HepG2 (cell line): Measurements from ENCODE around the gene UBR3. TPM values are rescaled to one million over a fixed set of nuclear protein-coding genes. Genes with fewer than 3 reads are reported as not detected.

Source experiments
- ATAC-seq: fragments of 200-7000 bp; cut with Tn5 transposase; 3 replicates; pipeline ENCODE4 v1.9.1; 2020; ENCODE audit warnings: mild to moderate bottlenecking, moderate library complexity
- BruUV-seq: library from RNA; stranded (reverse); fragments of 400-500 nt; replicated peaks from 2 replicates; lab custom pipeline; 2021; lab: Mats Ljungman, UMichigan
- CTCF ChIA-PET: fragments of 300-600 bp; formaldehyde crosslinking; extraction: SDS; loops from one replicate; lab custom pipeline; 2021; ENCODE audit warnings: low total read pairs, inconsistent platforms, low intra/inter-chr PET ratio; lab: Yijun Ruan, JAX
- POLR2A ChIA-PET: fragments of 350-600 bp; sonication (Branson Sonifier 250); formaldehyde crosslinking; loops from one replicate; lab custom pipeline; 2020; ENCODE audit warnings: antibody characterized with exemption, inconsistent platforms; lab: Yijun Ruan, JAX
- DNase-seq: peaks from one replicate; pipeline ENCODE4 v3.0.0-alpha.2; 2015; ENCODE audit warnings: low spot score
- FAIRE-seq: peaks from 3 replicates; lab custom pipeline; 2011; peaks lifted over from hg19 to GRCh38; lab: Jason Lieb, UNC
- H2AFZ ChIP-seq: one replicate; pipeline ENCODE4 v1.6.1; 2011; ENCODE audit warnings: low read length, inconsistent platforms
- H3K27ac ChIP-seq: fragments of 300-600 bp; 3 replicates; pipeline ENCODE4 v1.8.0; 2011; ENCODE audit warnings: mixed run types, mild to moderate bottlenecking, mixed read lengths, low read length, inconsistent platforms; ENCODE audit not compliant: insufficient read depth; ENCODE audit errors: extremely low read length
- H3K27me3 ChIP-seq, 2 experiments: fragments of 200-600 bp in 1 of 2; 2 replicates in 1 of 2; 3 replicates in 1 of 2; pipeline versions ENCODE4 v1.6.0 to v1.8.0; 2011; ENCODE audit warnings: low read length in 2 of 2, mild to moderate bottlenecking in 2 of 2, moderate library complexity in 2 of 2, inconsistent platforms in 1 of 2; ENCODE audit not compliant: insufficient read depth in 2 of 2, control insufficient read depth in 1 of 2
- H3K36me3 ChIP-seq, 2 experiments: fragments of 200-600 bp in 1 of 2; replicated peaks in 1 of 2; 2 replicates in 1 of 2; 3 replicates in 1 of 2; pipeline versions ENCODE4 v1.5.1 to v1.8.0; 2011; ENCODE audit warnings: low read length in 2 of 2, inconsistent platforms in 1 of 2; ENCODE audit not compliant: insufficient read depth in 2 of 2, control insufficient read depth in 1 of 2
- H3K4me1 ChIP-seq: 2 replicates; pipeline ENCODE4 v1.5.1; 2012; ENCODE audit warnings: low read length, inconsistent platforms; ENCODE audit not compliant: insufficient read depth
- H3K4me2 ChIP-seq: 2 replicates; pipeline ENCODE4 v1.6.0; 2011; ENCODE audit warnings: low read depth, low read length, inconsistent platforms
- H3K4me3 ChIP-seq, 3 experiments: fragments of 200-600 bp in 1 of 3; sonication (generic), shearing (Covaris generic) in 1 of 3; replicated peaks in 1 of 3; 2 replicates each; pipeline ENCODE4 v1.5.1; 2011 to 2016; ENCODE audit warnings: low read length in 3 of 3, inconsistent platforms in 2 of 3, low read depth in 2 of 3, mild to moderate bottlenecking in 2 of 3, control low read depth in 1 of 3, mixed read lengths in 1 of 3; ENCODE audit not compliant: insufficient read depth in 1 of 3
- H3K79me2 ChIP-seq: one replicate; pipeline ENCODE4 v1.6.1; 2011; ENCODE audit warnings: low read length, inconsistent platforms; ENCODE audit not compliant: insufficient read depth
- H3K9ac ChIP-seq: 2 replicates; pipeline ENCODE4 v1.6.0; 2011; ENCODE audit warnings: mild to moderate bottlenecking, low read depth, low read length, inconsistent platforms; ENCODE audit not compliant: insufficient read depth
- H3K9me3 ChIP-seq: 2 replicates; pipeline ENCODE4 v1.5.1; 2012; ENCODE audit warnings: mild to moderate bottlenecking, low read length
- H4K20me1 ChIP-seq: 2 replicates; pipeline ENCODE4 v1.6.0; 2011; ENCODE audit warnings: inconsistent platforms, mild to moderate bottlenecking, low read length, moderate library complexity; ENCODE audit not compliant: insufficient read depth
- CREM ChIP-seq, 2 experiments: sonication (generic) in 1 of 2; formaldehyde crosslinking in 1 of 2; IDR thresholded peaks; 2 replicates each; pipeline versions ENCODE4 v1.4.0 to v1.6.1; 2016 to 2020; ENCODE audit warnings: antibody characterized with exemption in 1 of 2, mild to moderate bottlenecking in 1 of 2, missing genetic modification reagents in 1 of 2
- EHMT2 ChIP-seq: fragments of 200-600 bp; sonication (generic); IDR thresholded peaks from 2 replicates; pipeline ENCODE4 v1.7.0; 2017; ENCODE audit warnings: antibody characterized with exemption, low read depth, low read length, borderline replicate concordance
- EZH2 ChIP-seq: conservative IDR thresholded peaks from 2 replicates; pipeline ENCODE4 v1.6.1; 2012; ENCODE audit warnings: mild to moderate bottlenecking, low read depth, low read length, moderate library complexity
- GTF2F1 ChIP-seq: fragments of 150-350 bp; IDR thresholded peaks from 2 replicates; pipeline ENCODE4 v1.6.1; 2014; ENCODE audit warnings: low read length
- KMT2A ChIP-seq: sonication (generic); formaldehyde crosslinking; IDR thresholded peaks from 2 replicates; pipeline ENCODE4 v1.4.0; 2020; ENCODE audit warnings: missing genetic modification reagents
- LCORL ChIP-seq, 2 experiments: fragments of 450-650 bp in 1 of 2; sonication (generic) in 1 of 2; formaldehyde crosslinking in 1 of 2; IDR thresholded peaks; 2 replicates each; pipeline versions ENCODE4 v1.5.0 to v1.6.1; 2017 to 2020; ENCODE audit warnings: antibody characterized with exemption in 1 of 2, missing genetic modification reagents in 1 of 2
- MTA3 ChIP-seq: sonication (generic); formaldehyde crosslinking; IDR thresholded peaks from 2 replicates; pipeline ENCODE4 v1.4.0; 2020; ENCODE audit warnings: missing genetic modification reagents
- NBN ChIP-seq: fragments of 450-650 bp; conservative IDR thresholded peaks from 2 replicates; pipeline ENCODE4 v1.6.1; 2017
- NR2C2 ChIP-seq: sonication (generic); formaldehyde crosslinking; IDR thresholded peaks from 2 replicates; pipeline ENCODE4 v1.4.0; 2020; ENCODE audit warnings: missing genetic modification reagents, mild to moderate bottlenecking, moderate library complexity, borderline replicate concordance
- SMAD9 ChIP-seq: sonication (generic); formaldehyde crosslinking; IDR thresholded peaks from 2 replicates; pipeline ENCODE4 v1.5.1; 2020; ENCODE audit warnings: mild to moderate bottlenecking, missing genetic modification reagents
- THAP8 ChIP-seq: sonication (generic); formaldehyde crosslinking; IDR thresholded peaks from 2 replicates; pipeline ENCODE4 v1.5.1; 2020; ENCODE audit warnings: missing genetic modification reagents, mild to moderate bottlenecking, borderline replicate concordance
- THRA ChIP-seq: sonication (generic); formaldehyde crosslinking; IDR thresholded peaks from 2 replicates; pipeline ENCODE4 v1.4.0; 2020; ENCODE audit warnings: missing genetic modification reagents, borderline replicate concordance
- TIGD3 ChIP-seq: sonication (generic); formaldehyde crosslinking; IDR thresholded peaks from 2 replicates; pipeline ENCODE4 v1.5.1; 2020; ENCODE audit warnings: mild to moderate bottlenecking, missing genetic modification reagents, borderline replicate concordance
- ZNF264 ChIP-seq: sonication (generic); formaldehyde crosslinking; IDR thresholded peaks from 2 replicates; pipeline ENCODE4 v1.4.0; 2020; ENCODE audit warnings: missing genetic modification reagents
- ZNF724P ChIP-seq: sonication (generic); formaldehyde crosslinking; IDR thresholded peaks from 2 replicates; pipeline ENCODE4 v1.8.0; 2022; ENCODE audit warnings: missing genetic modification reagents, borderline replicate concordance
- ZSCAN20 ChIP-seq: sonication (generic); formaldehyde crosslinking; IDR thresholded peaks from 2 replicates; pipeline ENCODE4 v1.4.0; 2020; ENCODE audit warnings: missing genetic modification reagents, mild to moderate bottlenecking, borderline replicate concordance
- WGBS: methylation state at CpG from one replicate; pipeline ENCODE4 v1.1.6; 2017; ENCODE audit warnings: low lambda C conversion rate; 5-methylcytosine and 5-hydroxymethylcytosine counted together
- in situ Hi-C: cut with HindIII; loops from 2 replicates; pipeline ENCODE4 v1.10.0; 2017; ENCODE audit warnings: low pct_unique_long_range_greater_than_20kb; ENCODE audit not compliant: extremely low pct_ligation_motif_present
- intact Hi-C: fragments of 100-400 bp; cut with micrococcal nuclease; formaldehyde crosslinking; loops from one replicate; pipeline ENCODE4 v1.10.0; 2022; ENCODE audit not compliant: unreplicated experiment
- polyA plus RNA-seq, 8 experiments: library from polyadenylated mRNA; depleted of rRNA in 3 of 8; stranded (reverse) in 7 of 8; unstranded in 1 of 8; fragments of >200 nt; fragmentation: Illumina TruSeq in 4 of 8; extraction: Trizol in 4 of 8; gene quantifications; 2 replicates each; pipeline versions ENCODE4 v1.2.1 to v1.2.3, GENCODE V29; 2011 to 2016; ENCODE audit warnings: low read depth in 4 of 8, missing spikeins in 1 of 8, mixed read lengths in 1 of 8; ENCODE audit not compliant: insufficient read depth in 1 of 8
- total RNA-seq, 5 experiments: library from RNA; depleted of rRNA; stranded (reverse); fragments of >200 nt; fragmentation: Illumina TruSeq; extraction: Trizol; gene quantifications; 2 replicates each; pipeline ENCODE4 v1.2.3, GENCODE V29; 2016; ENCODE audit warnings: low read depth in 1 of 5

UBR3 gene
- total and polyA plus RNA-seq, 2 of the 13 experiments (the other 11 are each of a cell fraction or from before 2014, with no cell fraction given) = 15.1 to 28.0 TPM

GRCh38 chr2:170063456-170064235 lies 236.4 kb downstream of the UBR3 start:
- H3K36me3 ChIP-seq = peaks cover 3 to 24% of the 10 kb centered on the region in 2 experiments; a peak in 4 of 5 replicates
- FAIRE-seq (no peak), ATAC-seq (no peak), DNase-seq (no peak)
- H3K27ac ChIP-seq = no peak overlapping the region
- no TSS peak for BruUV-seq
- CTCF ChIA-PET = no interaction called here
- no peaks in the 10 kb centered on the region for H3K27me3 ChIP-seq
- no peak overlapping the region for H3K9ac ChIP-seq
- 94% methylated on average over 2 of the region's 2 CpGs for WGBS
- H3K4me1 ChIP-seq = no peaks in the 10 kb centered on the region
- in situ Hi-C loops (no loop called here), intact Hi-C loops (no loop called here)
- TF ChIP-seq NBN (no peak), CREM (IDR thresholded peaks at IDR 0.05) (no peak), CREM (CRISPR knock-in tag; IDR thresholded peaks at IDR 0.05) (no peak), LCORL (IDR thresholded peaks at IDR 0.05) (no peak), LCORL (CRISPR knock-in tag; IDR thresholded peaks at IDR 0.05) (no peak), MTA3 (no peak), EHMT2 (no peak), EZH2 (no peak), GTF2F1 (no peak), ZNF724P (no peak), THRA (CRISPR knock-in tag) (no peak), TIGD3 (CRISPR knock-in tag) (no peak), SMAD9 (CRISPR knock-in tag) (no peak), NR2C2 (CRISPR knock-in tag) (no peak), THAP8 (CRISPR knock-in tag) (no peak), ZSCAN20 (CRISPR knock-in tag) (no peak), ZNF264 (no peak), KMT2A (no peak)
- H2AFZ ChIP-seq = no peak overlapping the region
- no peaks in the 10 kb centered on the region for H3K9me3 ChIP-seq
- no peak overlapping the region for H3K4me2 ChIP-seq
- POLR2A ChIA-PET = no interaction called here
- no peak overlapping the region for H3K4me3 ChIP-seq
- no peaks in the 10 kb centered on the region for H3K79me2 ChIP-seq
- H4K20me1 ChIP-seq = no peaks in the 10 kb centered on the region
